Nephron (organoid): ENCODE data around the gene TPM4.
"Not testable (repeated sequence)": the region's sequence is repeated elsewhere in the genome, so short reads cannot be mapped to it uniquely, and the experiment has no call there.

Experiments used
- H3K27ac Mint-ChIP-seq, 3 experiments: 2 replicates each; pipeline ENCODE4 v1.8.0; 2020; ENCODE audit warnings: mixed read lengths in 3 of 3, mild to moderate bottlenecking in 2 of 3, moderate library complexity in 1 of 3
- H3K27me3 Mint-ChIP-seq: 2 replicates; pipeline ENCODE4 v1.8.0; 2021; ENCODE audit warnings: low read depth, mild to moderate bottlenecking, moderate library complexity, mixed read lengths
- H3K36me3 Mint-ChIP-seq: 2 replicates; pipeline ENCODE4 v1.8.0; 2020; ENCODE audit warnings: low read depth, mixed read lengths
- H3K4me1 Mint-ChIP-seq: 2 replicates; pipeline ENCODE4 v1.8.0; 2020; ENCODE audit warnings: mixed read lengths
- H3K4me3 Mint-ChIP-seq, 3 experiments: 2 replicates each; pipeline ENCODE4 v1.8.0; 2020; ENCODE audit warnings: mild to moderate bottlenecking in 3 of 3, mixed read lengths in 3 of 3, moderate library complexity in 2 of 3
- H3K9me3 Mint-ChIP-seq: 2 replicates; pipeline ENCODE4 v1.8.0; 2020; ENCODE audit warnings: mixed read lengths
- CTCF ChIP-seq, 3 experiments: fragments of 200-600 bp; sonication (generic); IDR thresholded peaks; one replicate each; pipeline ENCODE4 v1.5.0; 2021; ENCODE audit warnings: antibody characterized with exemption in 3 of 3; ENCODE audit not compliant: unreplicated experiment in 3 of 3

The TPM4 gene

GRCh38 chr19:16095071-16095571 is 18.8 kb downstream of the TPM4 start:
- H3K27me3 Mint-ChIP-seq, result no peaks in the 10 kb centered on the region
- peaks cover 87% of the 10 kb centered on the region for H3K36me3 Mint-ChIP-seq
- no peak overlapping the region for H3K4me3 Mint-ChIP-seq
- no peak for TF ChIP-seq CTCF (IDR thresholded peaks at IDR 0.05; ENCODE audit: unreplicated experiment in 3 of 3)
- H3K9me3 Mint-ChIP-seq, result no peaks in the 10 kb centered on the region
- H3K4me1 Mint-ChIP-seq, result no peaks in the 10 kb centered on the region
- H3K27ac Mint-ChIP-seq, result peak overlapping the region; percentile 11 to 46 (median 35)

GRCh38 chr19:16096280-16096855 is 20.1 kb downstream of the TPM4 start:
- H3K4me1 Mint-ChIP-seq, result no peaks in the 10 kb centered on the region
- peaks cover 83% of the 10 kb centered on the region for H3K36me3 Mint-ChIP-seq
- H3K27ac Mint-ChIP-seq, result peak overlapping the region in 2 of 3 experiments; percentile 57 to 64
- H3K27me3 Mint-ChIP-seq, result no peaks in the 10 kb centered on the region
- no peaks in the 10 kb centered on the region for H3K9me3 Mint-ChIP-seq
- H3K4me3 Mint-ChIP-seq, result no peak overlapping the region
- TF ChIP-seq CTCF (IDR thresholded peaks at IDR 0.05; ENCODE audit: unreplicated experiment in 3 of 3), result no peak

- Mint-ChIP-seq H3K27ac (peak overlapping the region; percentile 32 to 81 (median 32)), H3K36me3 (peaks cover 77% of the 10 kb centered on the region), H3K9me3 (no peaks in the 10 kb centered on the region), H3K4me1 (no peaks in the 10 kb centered on the region), H3K27me3 (no peaks in the 10 kb centered on the region), H3K4me3 (no peak overlapping the region)
- TF ChIP-seq CTCF (IDR thresholded peaks at IDR 0.05; ENCODE audit: unreplicated experiment in 3 of 3), result no peak
Measured at GRCh38 chr19:16098416-16098768, 22.1 kb downstream of the TPM4 start.

- Mint-ChIP-seq H3K27me3 (no peaks in the 10 kb centered on the region), H3K36me3 (peaks cover 75% of the 10 kb centered on the region), H3K4me1 (no peaks in the 10 kb centered on the region), H3K9me3 (no peaks in the 10 kb centered on the region), H3K27ac (no peak overlapping the region), H3K4me3 (no peak overlapping the region)
- TF ChIP-seq CTCF (IDR thresholded peaks at IDR 0.05; ENCODE audit: unreplicated experiment in 3 of 3), result no peak
Measured at GRCh38 chr19:16098821-16099220, 22.5 kb downstream of the TPM4 start.

GRCh38 chr19:16099314-16099965 is 23.1 kb downstream of the TPM4 start:
- H3K27me3 Mint-ChIP-seq, result not testable (repeated sequence)

GRCh38 chr19:16100524-16100923 is 24.2 kb downstream of the TPM4 start:
- Mint-ChIP-seq H3K4me1 (no peaks in the 10 kb centered on the region), H3K4me3 (no peak overlapping the region), H3K36me3 (peaks cover 65% of the 10 kb centered on the region), H3K27ac (no peak overlapping the region), H3K27me3 (no peaks in the 10 kb centered on the region), H3K9me3 (no peaks in the 10 kb centered on the region)
- no peak for TF ChIP-seq CTCF (IDR thresholded peaks at IDR 0.05; ENCODE audit: unreplicated experiment in 3 of 3)

More at GRCh38 chr19:16099314-16099965, 23.1 kb downstream of the TPM4 start:
- peaks cover 73% of the 10 kb centered on the region for H3K36me3 Mint-ChIP-seq
- not testable (repeated sequence) for H3K4me1 Mint-ChIP-seq, H3K4me3 Mint-ChIP-seq, H3K9me3 Mint-ChIP-seq
- H3K27ac Mint-ChIP-seq, result peak overlapping the region in 1 of 3 experiments; percentile 60
